Chondrocyte (in vitro differentiated cells): ENCODE measurements around the gene CNNM4. TPM values are rescaled to one million over a fixed set of nuclear protein-coding genes. Genes with fewer than 3 reads are reported as not detected.

Source experiments
- DNase-seq: peaks from one replicate; pipeline ENCODE4 v3.0.0; 2021; ENCODE audit warnings: mixed read lengths, low spot score
- H3K27ac Mint-ChIP-seq: one replicate; pipeline ENCODE4 v1.8.0; 2021; ENCODE audit warnings: mild to moderate bottlenecking, moderate library complexity, mixed read lengths; ENCODE audit not compliant: unreplicated experiment
- H3K27me3 Mint-ChIP-seq: 2 replicates; pipeline ENCODE4 v1.8.0; 2021; ENCODE audit warnings: low read depth, mixed read lengths
- H3K36me3 Mint-ChIP-seq: 2 replicates; pipeline ENCODE4 v1.8.0; 2021; ENCODE audit warnings: low read depth, mixed read lengths
- H3K4me1 Mint-ChIP-seq: 2 replicates; pipeline ENCODE4 v1.8.0; 2021; ENCODE audit warnings: low read depth, mild to moderate bottlenecking, mixed read lengths
- H3K4me3 Mint-ChIP-seq: one replicate; pipeline ENCODE4 v1.8.0; 2021; ENCODE audit warnings: mild to moderate bottlenecking, moderate library complexity, mixed read lengths; ENCODE audit not compliant: unreplicated experiment
- H3K9me3 Mint-ChIP-seq: 2 replicates; pipeline ENCODE4 v1.8.0; 2021; ENCODE audit warnings: low read depth, mixed read lengths
- total RNA-seq: library from RNA; stranded (reverse); gene quantifications from 3 replicates; pipeline ENCODE4 v1.2.1, GENCODE V29; 2021
- TF ChIP-seq, protein P1 (sequence below): fragments of 200-600 bp; sonication (generic); IDR thresholded peaks from 2 replicates; pipeline ENCODE4 v1.5.0; 2021; ENCODE audit warnings: antibody characterized with exemption, mild to moderate bottlenecking, moderate library complexity

CNNM4 gene
- total RNA-seq, 1 donor from 2014 or later, result 7.6 TPM

DNA sequence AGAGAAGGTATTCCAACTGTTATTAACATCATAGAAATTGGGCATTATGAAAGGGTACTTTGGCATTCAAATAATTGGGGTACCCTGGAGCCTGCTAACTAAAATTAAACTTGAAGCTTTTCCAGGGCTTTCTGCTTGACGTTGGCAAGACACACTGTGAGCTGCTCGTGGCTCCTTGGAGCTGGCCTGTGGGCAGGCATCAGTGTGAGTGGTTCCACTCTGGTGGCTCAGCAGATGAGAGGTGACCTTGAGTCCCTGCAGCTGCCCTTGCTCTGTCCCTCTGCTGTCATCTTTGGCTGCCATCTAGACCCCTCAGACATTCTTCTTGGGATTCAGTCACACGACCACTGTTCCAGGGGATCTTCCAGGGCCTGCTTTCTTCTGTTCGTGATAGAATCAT lies 62.1 kb downstream of the CNNM4 start:
- no peak for DNase-seq
- no peak overlapping the region for H3K4me3 Mint-ChIP-seq
- H3K36me3 Mint-ChIP-seq, result no peaks in the 10 kb centered on the region
- H3K27ac Mint-ChIP-seq, result no peak overlapping the region
- TF ChIP-seq, protein P1, sequence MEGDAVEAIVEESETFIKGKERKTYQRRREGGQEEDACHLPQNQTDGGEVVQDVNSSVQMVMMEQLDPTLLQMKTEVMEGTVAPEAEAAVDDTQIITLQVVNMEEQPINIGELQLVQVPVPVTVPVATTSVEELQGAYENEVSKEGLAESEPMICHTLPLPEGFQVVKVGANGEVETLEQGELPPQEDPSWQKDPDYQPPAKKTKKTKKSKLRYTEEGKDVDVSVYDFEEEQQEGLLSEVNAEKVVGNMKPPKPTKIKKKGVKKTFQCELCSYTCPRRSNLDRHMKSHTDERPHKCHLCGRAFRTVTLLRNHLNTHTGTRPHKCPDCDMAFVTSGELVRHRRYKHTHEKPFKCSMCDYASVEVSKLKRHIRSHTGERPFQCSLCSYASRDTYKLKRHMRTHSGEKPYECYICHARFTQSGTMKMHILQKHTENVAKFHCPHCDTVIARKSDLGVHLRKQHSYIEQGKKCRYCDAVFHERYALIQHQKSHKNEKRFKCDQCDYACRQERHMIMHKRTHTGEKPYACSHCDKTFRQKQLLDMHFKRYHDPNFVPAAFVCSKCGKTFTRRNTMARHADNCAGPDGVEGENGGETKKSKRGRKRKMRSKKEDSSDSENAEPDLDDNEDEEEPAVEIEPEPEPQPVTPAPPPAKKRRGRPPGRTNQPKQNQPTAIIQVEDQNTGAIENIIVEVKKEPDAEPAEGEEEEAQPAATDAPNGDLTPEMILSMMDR, result no peak
- H3K9me3 Mint-ChIP-seq, result no peaks in the 10 kb centered on the region
- no peaks in the 10 kb centered on the region for H3K27me3 Mint-ChIP-seq
- peaks cover 16% of the 10 kb centered on the region for H3K4me1 Mint-ChIP-seq

DNA sequence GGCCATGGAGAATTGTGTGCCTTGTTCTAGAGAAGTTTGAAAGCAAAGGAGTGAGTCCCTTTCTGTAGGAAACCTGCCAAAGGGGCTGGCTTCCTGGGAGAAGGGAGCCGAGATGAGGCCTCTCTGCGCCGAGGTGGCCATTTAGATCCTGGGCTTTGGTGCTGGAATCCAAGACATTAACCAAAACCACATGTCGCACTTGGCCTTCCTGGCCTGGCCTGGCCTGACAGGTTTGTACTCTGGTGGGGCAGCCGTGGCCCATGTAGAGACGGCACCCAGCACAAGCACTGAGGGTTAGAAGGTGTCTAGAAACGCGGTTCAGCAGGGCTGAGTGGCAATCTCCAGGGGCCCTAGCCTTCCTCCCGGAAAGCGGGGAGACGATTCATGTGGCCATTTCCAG lies 62.5 kb downstream of the CNNM4 start:
- H3K9me3 Mint-ChIP-seq, result no peaks in the 10 kb centered on the region
- H3K4me3 Mint-ChIP-seq, result no peak overlapping the region
- H3K27ac Mint-ChIP-seq, result no peak overlapping the region
- no peaks in the 10 kb centered on the region for H3K36me3 Mint-ChIP-seq
- TF ChIP-seq, protein P1, result no peak
- peaks cover 14% of the 10 kb centered on the region for H3K4me1 Mint-ChIP-seq
- DNase-seq, result no peak
- no peaks in the 10 kb centered on the region for H3K27me3 Mint-ChIP-seq

DNA sequence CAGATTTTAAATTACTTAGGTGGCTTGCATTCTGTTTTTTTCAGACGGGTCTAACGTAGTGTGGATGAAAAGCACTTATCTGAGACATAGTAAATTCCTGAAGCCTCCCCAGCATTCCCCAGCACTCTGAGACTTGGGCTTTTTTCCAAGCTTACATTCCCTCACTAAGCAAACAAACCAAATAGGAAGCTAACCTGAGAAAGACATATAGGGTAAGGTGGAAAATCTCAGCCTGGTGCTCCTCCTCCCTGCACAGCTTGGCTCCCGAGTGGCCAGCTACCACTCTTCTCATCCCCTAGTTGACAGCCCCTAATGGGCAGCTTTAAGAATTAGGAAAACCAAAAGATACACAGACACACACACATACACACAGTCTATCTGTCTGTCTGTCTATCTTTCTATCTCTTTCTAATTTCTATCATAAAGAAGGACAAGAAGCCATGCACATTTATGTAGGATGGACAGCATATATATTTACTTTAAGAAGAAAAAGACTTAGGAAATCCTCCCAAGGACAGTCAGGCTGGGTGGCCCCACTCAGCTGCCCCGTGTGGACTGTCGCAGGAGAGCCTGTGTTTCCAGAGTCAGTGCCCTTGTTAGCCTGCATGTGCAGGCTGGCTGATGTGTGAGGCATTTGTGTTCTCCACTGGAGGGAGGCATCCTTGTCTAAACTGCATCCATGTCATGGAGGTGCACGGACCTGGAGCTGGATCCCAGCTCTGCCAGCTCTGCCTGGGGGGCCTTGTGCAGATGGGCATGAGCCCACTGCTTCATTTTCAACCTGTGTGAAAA lies 63.6 kb downstream of the CNNM4 start:
- Mint-ChIP-seq H3K27me3 (no peaks in the 10 kb centered on the region), H3K4me3 (no peak overlapping the region), H3K9me3 (no peaks in the 10 kb centered on the region), H3K27ac (no peak overlapping the region), H3K36me3 (peaks cover 6% of the 10 kb centered on the region), H3K4me1 (peaks cover 10% of the 10 kb centered on the region)
- TF ChIP-seq, protein P1, result no peak
- no peak for DNase-seq

DNA sequence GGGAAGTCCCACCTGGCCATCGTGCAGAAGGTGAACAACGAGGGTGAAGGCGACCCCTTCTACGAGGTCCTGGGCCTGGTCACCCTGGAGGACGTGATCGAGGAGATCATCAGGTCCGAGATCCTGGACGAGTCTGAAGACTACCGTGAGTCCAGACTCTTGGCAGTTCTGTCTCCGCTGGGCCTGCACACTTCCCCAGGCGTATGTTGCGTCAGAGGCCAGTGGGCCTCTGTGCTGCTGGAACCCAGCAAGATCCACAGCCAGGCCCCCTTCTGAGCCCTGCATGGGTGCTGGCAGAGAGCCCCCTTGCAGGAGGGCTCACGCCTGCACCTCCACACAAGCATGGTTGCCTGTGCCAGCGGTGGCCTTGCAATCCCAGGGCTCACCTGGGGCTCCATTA lies 64.4 kb downstream of the CNNM4 start:
- H3K36me3 Mint-ChIP-seq, result peaks cover 11% of the 10 kb centered on the region
- H3K27ac Mint-ChIP-seq, result no peak overlapping the region
- H3K27me3 Mint-ChIP-seq, result no peaks in the 10 kb centered on the region
- no peak overlapping the region for H3K4me3 Mint-ChIP-seq
- no peaks in the 10 kb centered on the region for H3K9me3 Mint-ChIP-seq
- peaks cover 10% of the 10 kb centered on the region for H3K4me1 Mint-ChIP-seq
- TF ChIP-seq, protein P1, result no peak
- no peak for DNase-seq

- Mint-ChIP-seq H3K27ac (no peak overlapping the region), H3K4me3 (no peak overlapping the region), H3K9me3 (no peaks in the 10 kb centered on the region), H3K27me3 (no peaks in the 10 kb centered on the region), H3K4me1 (peaks cover 10% of the 10 kb centered on the region), H3K36me3 (peaks cover 11% of the 10 kb centered on the region)
- DNase-seq, result no peak
- TF ChIP-seq, protein P1, result no peak
These were observed 66.0 kb downstream of the CNNM4 start for GRCh38 chr2:96826546-96827278.
